D721Med (cell line): ENCODE results near the gene TRIAP1.

Source experiments
- DNase-seq: peaks from one replicate; pipeline ENCODE4 v3.0.0; 2011; ENCODE audit warnings: low spot score; ENCODE audit not compliant: insufficient read length
- FAIRE-seq: peaks from 2 replicates; lab custom pipeline; 2011; peaks lifted over from hg19 to GRCh38; lab: Jason Lieb, UNC
- TF ChIP-seq, protein P1 (sequence below): IDR thresholded peaks from 2 replicates; pipeline ENCODE4 v1.5.1; 2012; ENCODE audit warnings: mild to moderate bottlenecking, control low read depth; ENCODE audit not compliant: insufficient read depth; ENCODE audit errors: missing control alignments

TRIAP1 gene

DNA sequence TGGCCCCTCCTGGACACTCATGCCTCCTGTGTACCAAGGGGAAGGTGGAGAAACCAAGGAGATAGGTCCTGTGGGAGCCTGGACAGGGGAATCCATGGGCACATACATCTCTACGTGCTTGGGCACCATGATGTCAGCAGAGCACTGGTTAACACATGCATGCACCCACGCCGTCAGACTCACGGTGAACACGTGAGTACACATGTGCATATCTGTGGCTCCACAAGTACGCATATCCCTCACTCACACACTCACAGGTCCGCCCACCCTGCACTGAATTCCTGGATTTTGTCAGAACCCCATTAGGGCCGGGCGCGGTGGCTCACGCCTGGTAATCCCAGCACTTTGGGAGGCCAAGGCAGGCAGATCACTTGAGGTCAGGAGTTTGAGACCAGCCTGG, 37.4 kb downstream of the TRIAP1 start:
- no peak for DNase-seq
- FAIRE-seq, result no peak
- TF ChIP-seq, protein P1, sequence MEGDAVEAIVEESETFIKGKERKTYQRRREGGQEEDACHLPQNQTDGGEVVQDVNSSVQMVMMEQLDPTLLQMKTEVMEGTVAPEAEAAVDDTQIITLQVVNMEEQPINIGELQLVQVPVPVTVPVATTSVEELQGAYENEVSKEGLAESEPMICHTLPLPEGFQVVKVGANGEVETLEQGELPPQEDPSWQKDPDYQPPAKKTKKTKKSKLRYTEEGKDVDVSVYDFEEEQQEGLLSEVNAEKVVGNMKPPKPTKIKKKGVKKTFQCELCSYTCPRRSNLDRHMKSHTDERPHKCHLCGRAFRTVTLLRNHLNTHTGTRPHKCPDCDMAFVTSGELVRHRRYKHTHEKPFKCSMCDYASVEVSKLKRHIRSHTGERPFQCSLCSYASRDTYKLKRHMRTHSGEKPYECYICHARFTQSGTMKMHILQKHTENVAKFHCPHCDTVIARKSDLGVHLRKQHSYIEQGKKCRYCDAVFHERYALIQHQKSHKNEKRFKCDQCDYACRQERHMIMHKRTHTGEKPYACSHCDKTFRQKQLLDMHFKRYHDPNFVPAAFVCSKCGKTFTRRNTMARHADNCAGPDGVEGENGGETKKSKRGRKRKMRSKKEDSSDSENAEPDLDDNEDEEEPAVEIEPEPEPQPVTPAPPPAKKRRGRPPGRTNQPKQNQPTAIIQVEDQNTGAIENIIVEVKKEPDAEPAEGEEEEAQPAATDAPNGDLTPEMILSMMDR, result no peak

DNA sequence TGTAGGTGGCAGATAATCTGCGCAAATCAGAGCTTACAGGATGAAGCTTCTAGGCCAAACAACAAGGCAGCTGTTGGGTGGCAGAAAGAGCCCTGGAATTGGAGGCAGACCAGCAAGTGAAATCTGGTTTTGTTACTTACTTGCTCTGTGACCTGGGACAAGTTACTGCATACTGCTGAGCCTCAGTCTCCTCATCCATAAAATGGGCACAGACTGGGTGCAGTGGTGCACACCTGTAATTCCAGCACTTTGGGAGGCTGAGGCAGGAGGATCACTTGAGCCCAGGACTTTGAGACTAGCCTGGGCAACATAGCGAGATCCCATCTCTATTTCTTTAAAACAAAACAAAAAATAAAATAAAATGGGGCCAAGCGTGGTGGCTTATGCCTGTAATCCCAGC, 39.6 kb downstream of the TRIAP1 start:
- DNase-seq (no peak), FAIRE-seq (no peak)
- TF ChIP-seq, protein P1, result no peak

DNA sequence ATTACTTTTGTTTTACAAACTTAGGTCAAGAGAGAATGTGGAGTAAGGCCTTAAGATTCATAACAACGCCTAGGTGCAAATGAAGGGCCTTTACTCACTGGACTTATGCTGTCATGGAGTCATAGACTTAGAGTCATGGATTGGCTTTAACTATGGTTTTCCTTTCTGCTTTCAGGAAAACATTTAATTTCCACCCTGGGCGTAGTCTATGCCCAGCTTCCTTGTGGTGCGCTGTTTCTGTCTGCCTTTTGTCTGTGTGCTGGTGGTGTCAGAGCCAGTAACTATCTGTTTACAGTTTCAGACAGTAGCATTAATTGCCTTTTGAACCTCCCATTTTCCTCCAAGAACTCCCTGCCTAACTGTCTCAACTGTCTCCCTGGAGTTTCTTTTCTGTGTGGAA, 40.1 kb downstream of the TRIAP1 start:
- no peak for DNase-seq
- TF ChIP-seq, protein P1, result no peak
- no peak for FAIRE-seq

DNA sequence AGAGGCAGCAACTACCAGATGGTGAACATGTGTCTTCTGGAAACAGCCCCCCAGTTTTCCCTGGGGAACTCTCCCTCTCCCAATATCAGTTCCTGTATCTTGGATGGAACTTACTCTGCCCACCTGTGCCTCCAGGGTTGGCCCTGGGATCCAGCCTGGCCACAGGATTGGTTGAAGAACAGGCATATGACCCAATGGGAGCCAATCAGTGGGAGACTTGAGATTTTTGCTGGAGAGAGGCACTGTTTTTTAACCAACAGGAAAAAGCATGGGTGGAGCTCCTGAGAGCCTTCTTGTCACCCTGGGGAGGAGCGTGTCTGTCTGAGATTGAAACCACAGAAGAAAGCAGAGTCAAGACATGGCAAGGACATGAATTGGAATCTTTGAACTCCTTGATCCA, 41.9 kb downstream of the TRIAP1 start:
- FAIRE-seq (no peak), DNase-seq (no peak)
- TF ChIP-seq, protein P1, result no peak

DNA sequence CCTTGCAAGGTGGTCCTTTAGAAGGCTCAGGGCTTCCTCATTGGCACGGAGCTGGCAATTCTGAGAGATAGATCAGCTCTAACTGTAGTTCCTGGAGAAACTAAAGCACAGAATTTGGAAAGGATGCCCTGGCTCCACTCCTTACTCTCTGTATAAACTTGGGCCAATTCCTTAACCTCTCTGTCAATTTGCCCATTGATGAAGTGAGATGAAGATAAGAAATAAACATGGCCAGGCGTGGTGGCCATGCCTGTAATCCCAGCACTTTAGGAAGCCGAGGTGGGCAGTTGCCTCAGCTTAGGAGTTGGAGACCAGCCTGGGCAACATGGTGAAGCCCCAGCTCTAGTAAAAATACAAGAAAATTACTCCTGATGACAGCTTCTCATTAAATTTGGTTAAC, 42.3 kb downstream of the TRIAP1 start:
- TF ChIP-seq, protein P1, result no peak

DNA sequence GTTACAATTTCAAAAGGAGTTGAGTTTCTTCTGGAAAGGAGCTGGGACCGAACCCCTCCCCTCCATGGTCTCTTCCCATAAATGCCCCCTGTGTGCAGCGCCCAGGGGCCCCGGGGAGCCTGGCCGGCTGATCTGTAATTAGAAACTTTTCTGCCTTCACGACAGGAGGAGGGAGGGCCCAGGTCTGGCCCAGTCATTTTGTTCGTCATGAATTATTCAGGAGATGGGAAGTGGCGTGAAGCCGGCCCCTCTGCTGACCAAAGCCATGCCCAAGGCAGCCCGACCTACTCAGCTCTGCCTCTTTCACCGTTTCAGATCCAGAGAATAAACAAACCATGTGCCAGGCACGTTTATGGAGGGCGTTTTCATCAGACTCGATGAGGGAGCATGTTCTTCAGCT, 44.0 kb downstream of the TRIAP1 start:
- no peak for DNase-seq
- TF ChIP-seq, protein P1, result no peak
- no peak for FAIRE-seq

More for the DNA sequence above, 42.3 kb downstream of the TRIAP1 start:
- no peak for DNase-seq
- FAIRE-seq, result no peak

- TF ChIP-seq, protein P1, result no peak
- DNase-seq (no peak), FAIRE-seq (no peak)
Observed at GRCh38 chr12:120399531-120399930, 46.7 kb downstream of the TRIAP1 start.
